ENCODE results near the gene NPIPB4. TPM values are rescaled to one million over a fixed set of nuclear protein-coding genes. Genes with fewer than 3 reads are reported as not detected.
"Not testable (repeated sequence)": the region's sequence is repeated elsewhere in the genome, so short reads cannot be mapped to it uniquely, and the experiment has no call there.

Gene NPIPB4
- total and polyA plus RNA-seq, 2 donors, result 13.8 to 138 TPM

GRCh38 chr16:21817012-21817411, 40.5 kb downstream of the NPIPB4 start:
- DNase-seq (ENCODE audit: extremely low spot score); H3K27ac ChIP-seq (ENCODE audit: low read depth); H3K4me3 ChIP-seq (ENCODE audit: low read depth, low read length); H3K4me1 ChIP-seq (ENCODE audit: insufficient read depth); H3K36me3 ChIP-seq (ENCODE audit: insufficient read depth): not testable (repeated sequence)

DNA sequence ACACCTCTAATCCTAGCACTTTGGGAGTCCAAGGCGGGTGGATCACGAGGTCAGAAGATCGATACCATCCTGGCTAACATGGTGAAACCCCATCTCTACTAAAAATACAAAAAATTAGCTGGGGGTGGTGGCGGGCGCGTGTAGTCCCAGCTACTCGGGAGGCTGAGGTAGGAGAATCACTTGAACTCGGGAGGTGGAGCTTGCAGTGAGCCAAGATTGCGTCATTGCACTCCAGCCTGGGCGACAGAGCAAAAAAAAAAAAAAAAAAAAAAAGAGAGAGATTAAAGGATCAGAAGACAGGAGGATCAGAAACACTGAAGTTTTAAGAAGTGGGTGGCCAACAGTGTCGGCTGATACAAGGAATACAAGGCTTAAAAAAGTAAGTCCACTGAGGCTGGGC, 41.9 kb downstream of the NPIPB4 start:
- WGBS, result 88% methylated on average over 11 of the region's 11 CpGs
- H3K27ac ChIP-seq (ENCODE audit: low read depth); DNase-seq (ENCODE audit: extremely low spot score); H3K36me3 ChIP-seq (ENCODE audit: insufficient read depth); H3K4me1 ChIP-seq (ENCODE audit: insufficient read depth); H3K4me3 ChIP-seq (ENCODE audit: low read depth, low read length): not testable (repeated sequence)

DNA sequence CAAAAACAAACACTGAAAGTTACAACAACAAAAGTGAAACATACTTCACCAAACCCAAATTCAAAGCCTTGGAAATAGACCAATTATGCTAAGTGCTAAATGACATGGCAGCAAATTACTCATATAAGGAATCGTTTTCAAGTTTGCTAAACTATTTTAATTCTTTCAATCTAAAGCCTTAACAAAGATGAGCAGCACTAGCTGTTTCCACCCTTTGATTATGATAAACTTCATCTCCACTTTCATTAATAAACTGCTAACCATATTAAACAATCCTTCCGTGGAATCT, 55.2 kb downstream of the NPIPB4 start:
- H3K27ac ChIP-seq (ENCODE audit: low read depth); H3K36me3 ChIP-seq (ENCODE audit: insufficient read depth); DNase-seq (ENCODE audit: extremely low spot score); H3K4me3 ChIP-seq (ENCODE audit: low read depth, low read length); H3K4me1 ChIP-seq (ENCODE audit: insufficient read depth): not testable (repeated sequence)
- WGBS, result 62% methylated on average over 2 of the region's 2 CpGs

DNA sequence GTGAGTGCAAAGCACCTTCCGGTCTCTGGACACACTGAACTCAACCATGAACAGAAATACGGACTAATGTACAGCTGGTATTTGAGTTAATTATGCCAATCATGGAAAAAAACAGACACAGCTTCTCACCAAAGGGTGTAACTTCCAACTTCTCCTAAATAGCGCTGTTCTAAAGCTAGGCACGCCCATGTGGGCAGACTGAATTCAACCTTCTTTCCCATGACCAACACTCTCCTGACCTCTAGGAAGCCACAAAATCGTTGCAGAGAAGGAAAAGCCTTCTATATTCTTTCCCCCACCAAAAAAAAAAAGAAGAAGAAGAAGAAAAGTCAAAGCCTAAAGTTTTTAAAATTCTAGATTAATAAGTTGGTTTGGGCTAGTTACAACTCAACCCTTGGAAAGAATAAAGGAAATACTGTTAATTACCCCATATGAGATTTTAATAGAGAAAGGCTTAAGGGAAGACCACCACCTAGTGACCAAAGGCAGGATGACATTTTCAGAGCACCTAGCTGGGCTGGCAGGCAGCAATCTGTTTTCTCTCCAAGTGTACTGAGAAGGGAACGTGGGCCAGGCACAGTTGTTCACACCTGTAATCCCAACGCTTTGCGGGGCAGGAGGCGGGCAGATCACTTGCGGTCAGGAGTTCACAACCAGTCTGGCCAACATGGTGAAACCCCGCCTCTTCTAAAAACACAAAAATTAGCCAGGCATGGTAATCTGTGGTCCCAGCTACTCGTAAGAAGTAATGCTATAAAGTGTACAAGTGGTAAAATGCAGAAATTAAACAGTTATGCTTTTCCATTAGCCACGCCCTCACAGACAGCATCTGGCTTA, 55.8 kb downstream of the NPIPB4 start:
- not testable (repeated sequence) for H3K4me3 ChIP-seq (ENCODE audit: low read depth, low read length); DNase-seq (ENCODE audit: extremely low spot score); H3K4me1 ChIP-seq (ENCODE audit: insufficient read depth); H3K36me3 ChIP-seq (ENCODE audit: insufficient read depth); H3K27ac ChIP-seq (ENCODE audit: low read depth)
- WGBS, result 63% methylated on average over 11 of the region's 13 CpGs

GRCh38 chr16:21798601-21799000, 59.0 kb downstream of the NPIPB4 start:
- WGBS, result no CpG with 5 or more reads among the region's 3 CpGs
- not testable (repeated sequence) for H3K4me1 ChIP-seq (ENCODE audit: insufficient read depth); DNase-seq (ENCODE audit: extremely low spot score); H3K4me3 ChIP-seq (ENCODE audit: low read depth, low read length); H3K27ac ChIP-seq (ENCODE audit: low read depth); H3K36me3 ChIP-seq (ENCODE audit: insufficient read depth)

DNA sequence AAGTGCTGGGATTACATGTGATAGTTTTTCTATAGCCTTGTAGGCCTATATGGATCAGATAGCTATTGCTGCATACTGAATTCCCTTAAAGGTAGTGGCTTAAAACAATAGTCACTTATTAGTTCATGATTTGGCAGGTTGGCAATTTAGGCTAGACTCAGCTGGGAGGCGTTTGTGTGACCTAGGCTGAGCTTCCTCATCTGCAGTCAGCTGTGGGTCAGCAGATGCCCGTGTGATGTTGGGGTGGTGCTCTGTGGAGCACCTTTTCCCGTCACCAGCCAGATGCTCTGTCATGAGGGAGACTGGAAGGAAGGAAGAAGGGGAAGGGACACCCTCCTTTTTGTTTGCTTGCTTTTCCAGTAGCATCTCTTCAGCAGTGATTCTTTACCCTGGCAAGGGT, 64.2 kb downstream of the NPIPB4 start:
- H3K4me3 ChIP-seq (ENCODE audit: low read depth, low read length); DNase-seq (ENCODE audit: extremely low spot score); H3K27ac ChIP-seq (ENCODE audit: low read depth); H3K36me3 ChIP-seq (ENCODE audit: insufficient read depth); H3K4me1 ChIP-seq (ENCODE audit: insufficient read depth): not testable (repeated sequence)
- 76% methylated on average over 2 of the region's 3 CpGs for WGBS

DNA sequence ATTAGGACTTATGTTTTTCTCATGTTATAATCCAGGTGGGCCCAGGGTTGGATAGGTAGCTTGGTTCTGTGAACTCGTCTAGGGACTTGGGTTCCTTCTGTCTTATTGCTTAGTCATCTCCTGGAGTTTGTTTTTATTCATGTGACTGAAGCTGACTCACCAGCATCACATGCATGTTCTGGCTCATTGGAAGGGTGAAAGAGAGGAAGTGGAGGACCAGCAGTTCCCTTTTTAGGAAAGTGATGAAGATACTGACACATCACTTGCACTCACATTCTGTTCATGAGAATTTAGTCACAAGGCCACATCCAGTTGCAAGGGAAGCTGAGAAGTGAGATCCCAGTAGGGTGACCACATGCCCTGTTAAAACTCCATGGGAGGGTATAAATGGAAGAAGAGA, 67.0 kb downstream of the NPIPB4 start:
- H3K4me1 ChIP-seq (ENCODE audit: insufficient read depth); DNase-seq (ENCODE audit: extremely low spot score); H3K27ac ChIP-seq (ENCODE audit: low read depth); H3K36me3 ChIP-seq (ENCODE audit: insufficient read depth); H3K4me3 ChIP-seq (ENCODE audit: low read depth, low read length): not testable (repeated sequence)
- WGBS, result 31% methylated on average over 1 of the region's 1 CpG

Small RNA genes lying within 50 kb of the gene (small RNA-seq; reads per million reads assigned to genes)
- not detected for gene AC092375.3

Other genes with a start within 250 kb of the NPIPB4 start
- gene IGSF6, start 205.1 kb downstream of the NPIPB4 start, total RNA-seq, result 4.0 TPM
- 1.4 TPM for gene IGSF6, start 205.1 kb downstream of the NPIPB4 start, polyA plus RNA-seq
- gene OTOA, start 193.8 kb downstream of the NPIPB4 start, total RNA-seq, result 0.42 TPM
- gene OTOA, start 193.8 kb downstream of the NPIPB4 start, polyA plus RNA-seq, result 0.05 TPM
- 224 TPM for gene UQCRC2, start 95.6 kb upstream of the NPIPB4 start, total RNA-seq
- gene UQCRC2, start 95.6 kb upstream of the NPIPB4 start, polyA plus RNA-seq, result 205 TPM
- not detected for gene PDZD9, start 143.4 kb upstream of the NPIPB4 start, total RNA-seq
- gene PDZD9, start 143.4 kb upstream of the NPIPB4 start, polyA plus RNA-seq, result 0.08 TPM
- gene MOSMO, start 150.4 kb upstream of the NPIPB4 start, total RNA-seq, result 33.2 TPM
- 15.2 TPM for gene MOSMO, start 150.4 kb upstream of the NPIPB4 start, polyA plus RNA-seq
- gene VWA3A, start 234.8 kb upstream of the NPIPB4 start, total RNA-seq, result 0.11 TPM
- 0.05 TPM for gene VWA3A, start 234.8 kb upstream of the NPIPB4 start, polyA plus RNA-seq